ENCODE data around the gene ANKK1.

DNA sequence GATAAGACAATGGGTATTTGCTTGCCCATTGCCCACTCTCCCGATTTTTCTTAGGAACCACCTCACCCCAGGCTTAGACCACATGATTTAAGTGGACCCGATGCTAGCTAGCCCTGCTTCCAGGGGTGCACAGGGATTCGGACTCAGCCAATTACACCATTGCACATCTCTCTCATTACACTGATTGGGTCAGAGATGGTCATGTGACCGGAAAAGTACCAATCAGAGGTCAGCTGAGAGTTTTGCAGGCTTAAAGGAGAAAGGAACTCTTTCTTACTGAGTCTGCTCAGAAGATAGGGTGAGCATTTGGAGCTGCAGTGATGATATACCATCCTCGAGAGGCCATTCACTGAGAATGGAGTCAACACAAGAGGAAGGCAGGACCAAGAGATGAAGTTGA is 12.2 kb upstream of the ANKK1 start:
- TF ChIP-seq ZNF274 (IDR thresholded peaks at IDR 0.05; ENCODE audit: low read depth, low read length) (no peak), SUZ12 (IDR thresholded peaks at IDR 0.05; ENCODE audit: extremely low read depth, insufficient read depth, insufficient read length) (no peak), YY1 (IDR thresholded peaks at IDR 0.05; ENCODE audit: insufficient read depth, insufficient read length) (no peak)
